ENCODE measurements around the gene P4HA2. TPM values are rescaled to one million over a fixed set of nuclear protein-coding genes. Genes with fewer than 3 reads are reported as not detected.

Gene P4HA2
- total and polyA plus RNA-seq, 11 donors: 41.2 to 140 (median 55.7) TPM

DNA sequence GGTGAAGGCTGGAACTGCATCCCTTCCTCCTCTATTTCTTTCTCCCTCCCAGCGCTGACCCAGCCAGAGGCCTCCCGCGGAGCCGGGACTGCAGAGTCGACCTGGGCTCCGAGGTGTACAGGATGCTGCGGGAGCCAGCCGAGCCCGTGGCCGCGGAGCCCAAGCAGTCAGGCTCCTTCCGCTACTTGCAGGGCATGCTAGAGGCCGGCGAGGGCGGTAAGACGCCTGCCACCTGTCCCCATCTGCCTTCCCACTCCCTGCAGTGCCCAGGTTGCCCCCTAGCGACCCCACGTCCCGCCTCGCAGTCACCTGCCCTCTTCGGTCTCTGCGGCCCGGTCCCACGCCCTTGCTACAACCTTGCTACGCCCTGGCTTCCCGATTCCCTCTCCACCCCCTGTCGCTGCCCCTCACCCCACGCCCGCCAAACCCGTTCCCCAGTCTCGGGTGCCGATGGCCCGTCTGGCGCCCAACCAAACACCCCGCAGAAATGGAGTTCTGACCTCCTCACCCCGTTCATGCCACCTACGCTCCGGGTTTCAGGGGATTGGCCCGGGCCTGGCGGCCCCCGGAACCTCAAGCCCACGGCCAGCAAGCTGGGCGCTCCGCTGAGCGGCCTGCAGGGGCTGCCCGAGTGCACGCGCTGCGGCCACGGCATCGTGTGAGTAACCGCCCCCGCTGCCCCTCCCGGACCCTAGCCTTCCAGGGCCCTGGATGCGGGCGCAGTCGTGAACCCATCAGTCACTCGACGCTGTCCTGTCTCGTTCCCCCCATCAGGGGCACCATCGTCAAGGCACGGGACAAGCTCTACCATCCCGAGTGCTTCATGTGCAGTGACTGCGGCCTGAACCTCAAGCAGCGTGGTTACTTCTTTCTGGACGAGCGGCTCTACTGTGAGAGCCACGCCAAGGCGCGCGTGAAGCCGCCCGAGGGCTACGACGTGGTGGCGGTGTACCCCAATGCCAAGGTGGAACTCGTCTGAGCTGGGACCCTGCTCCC, 43.9 kb upstream of the P4HA2 start:
- intact Hi-C loops (cut with DNase I): loop anchor here in 5 of 10 donors (5.0 to 10.0 kb wide), 6 partner anchors 34 to 233 kb away; no protein-coding TSS in a partner anchor
- H3K9me3 ChIP-seq: no peaks in the 10 kb centered on the region
- DNase-seq: peak in 1 of 5 donors; percentile 20
- no peaks in the 10 kb centered on the region for H3K27me3 ChIP-seq
- ATAC-seq: peak in 3 of 4 donors; percentile 27 to 57 (median 50)
- peak overlapping the region in 1 of 12 donors; percentile 11 for H3K27ac ChIP-seq
- H3K4me3 ChIP-seq: peak overlapping the region in 5 of 12 donors; percentile 5 to 32 (median 17)
- H3K36me3 ChIP-seq: peaks cover 0 to 7% (median 0%) of the 10 kb centered on the region in 9 donors
- TF ChIP-seq, protein P1, sequence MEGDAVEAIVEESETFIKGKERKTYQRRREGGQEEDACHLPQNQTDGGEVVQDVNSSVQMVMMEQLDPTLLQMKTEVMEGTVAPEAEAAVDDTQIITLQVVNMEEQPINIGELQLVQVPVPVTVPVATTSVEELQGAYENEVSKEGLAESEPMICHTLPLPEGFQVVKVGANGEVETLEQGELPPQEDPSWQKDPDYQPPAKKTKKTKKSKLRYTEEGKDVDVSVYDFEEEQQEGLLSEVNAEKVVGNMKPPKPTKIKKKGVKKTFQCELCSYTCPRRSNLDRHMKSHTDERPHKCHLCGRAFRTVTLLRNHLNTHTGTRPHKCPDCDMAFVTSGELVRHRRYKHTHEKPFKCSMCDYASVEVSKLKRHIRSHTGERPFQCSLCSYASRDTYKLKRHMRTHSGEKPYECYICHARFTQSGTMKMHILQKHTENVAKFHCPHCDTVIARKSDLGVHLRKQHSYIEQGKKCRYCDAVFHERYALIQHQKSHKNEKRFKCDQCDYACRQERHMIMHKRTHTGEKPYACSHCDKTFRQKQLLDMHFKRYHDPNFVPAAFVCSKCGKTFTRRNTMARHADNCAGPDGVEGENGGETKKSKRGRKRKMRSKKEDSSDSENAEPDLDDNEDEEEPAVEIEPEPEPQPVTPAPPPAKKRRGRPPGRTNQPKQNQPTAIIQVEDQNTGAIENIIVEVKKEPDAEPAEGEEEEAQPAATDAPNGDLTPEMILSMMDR (IDR thresholded peaks at IDR 0.05): peak in 2 of 12 donors; percentile 9 to 20
- TF ChIP-seq POLR2A (IDR thresholded peaks at IDR 0.05): no peak
- peaks cover 0 to 14% (median under 1%) of the 10 kb centered on the region in 12 donors for H3K4me1 ChIP-seq
- WGBS, 4 donors: 74 to 83% (median 78%) methylated on average over 59 to 77 of the region's 77 CpGs

DNA sequence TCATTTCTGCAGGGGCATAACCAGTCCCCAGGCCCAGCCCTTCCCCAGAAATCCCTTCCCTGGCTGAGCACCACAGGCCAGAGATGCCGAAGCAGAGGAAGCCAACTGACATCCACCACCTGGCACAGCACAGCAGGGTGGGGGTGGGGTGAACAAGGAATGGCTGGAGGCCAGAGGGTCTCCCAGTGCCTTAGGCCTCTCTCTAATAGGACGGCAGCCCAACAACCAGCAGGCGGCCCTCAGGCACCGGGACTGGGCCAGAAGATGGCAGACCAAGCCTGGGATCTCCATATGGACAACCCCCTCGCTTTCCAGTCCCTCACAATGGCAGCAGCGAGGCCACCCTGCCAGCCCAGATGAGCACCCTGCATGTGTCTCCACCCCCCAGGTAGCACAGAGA, 43.1 kb upstream of the P4HA2 start:
- Histone ChIP-seq H3K4me3 (no peak overlapping the region), H3K9me3 (no peaks in the 10 kb centered on the region), H3K27me3 (no peaks in the 10 kb centered on the region), H3K36me3 (peaks cover 0 to 10% (median 0%) of the 10 kb centered on the region in 9 donors), H3K4me1 (peaks cover 0 to 22% (median 8%) of the 10 kb centered on the region in 12 donors), H3K27ac (peak overlapping the region in 1 of 12 donors; percentile 45)
- 93 to 94% (median 93%) methylated on average over 6 of the region's 6 CpGs for WGBS, 4 donors
- DNase-seq (no peak), ATAC-seq (no peak)
- no peak for TF ChIP-seq POLR2A (IDR thresholded peaks at IDR 0.05)
- TF ChIP-seq, protein P1 (IDR thresholded peaks at IDR 0.05): no peak
- intact Hi-C loops (cut with DNase I): loop anchor here in 5 of 10 donors (5.0 to 10.0 kb wide), 6 partner anchors 33 to 234 kb away; no protein-coding TSS in a partner anchor

DNA sequence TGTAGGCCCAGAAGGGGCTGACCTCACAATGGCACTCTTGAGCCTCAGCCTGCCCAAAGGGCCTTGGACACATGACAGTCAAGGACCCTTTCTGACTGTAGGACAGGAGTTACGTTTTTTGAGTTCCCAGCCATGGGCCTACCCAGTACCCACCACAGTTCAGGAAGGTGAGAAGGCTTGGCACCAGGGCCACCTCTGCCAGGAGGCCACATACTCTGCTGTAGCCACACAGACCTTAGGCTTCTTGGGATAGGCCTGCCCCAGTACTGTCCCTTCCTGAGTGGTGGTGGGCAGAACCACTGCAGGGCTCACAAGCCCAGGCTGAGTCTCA, 42.6 kb upstream of the P4HA2 start:
- TF ChIP-seq, protein P1 (IDR thresholded peaks at IDR 0.05): no peak
- TF ChIP-seq POLR2A (IDR thresholded peaks at IDR 0.05): no peak
- H3K27me3 ChIP-seq: no peaks in the 10 kb centered on the region
- DNase-seq (no peak), ATAC-seq (no peak)
- H3K27ac ChIP-seq: peak overlapping the region in 1 of 12 donors; percentile 45
- H3K4me1 ChIP-seq: peaks cover 0 to 27% (median 12%) of the 10 kb centered on the region in 12 donors
- H3K36me3 ChIP-seq: peaks cover 0 to 10% (median 0%) of the 10 kb centered on the region in 9 donors
- H3K4me3 ChIP-seq: no peak overlapping the region
- WGBS, 4 donors: 97 to 100% (median 100%) methylated on average over 1 of the region's 1 CpG
- no peaks in the 10 kb centered on the region for H3K9me3 ChIP-seq
- intact Hi-C loops (cut with DNase I): loop anchor here in 5 of 10 donors (5.0 to 10.0 kb wide), 6 partner anchors 33 to 235 kb away; no protein-coding TSS in a partner anchor
